ENCODE data around the gene BAHD1.

The BAHD1 gene

GRCh38 chr15:40430271-40430805 is 10.4 kb upstream of the BAHD1 start:
- TF ChIP-seq, protein P1, sequence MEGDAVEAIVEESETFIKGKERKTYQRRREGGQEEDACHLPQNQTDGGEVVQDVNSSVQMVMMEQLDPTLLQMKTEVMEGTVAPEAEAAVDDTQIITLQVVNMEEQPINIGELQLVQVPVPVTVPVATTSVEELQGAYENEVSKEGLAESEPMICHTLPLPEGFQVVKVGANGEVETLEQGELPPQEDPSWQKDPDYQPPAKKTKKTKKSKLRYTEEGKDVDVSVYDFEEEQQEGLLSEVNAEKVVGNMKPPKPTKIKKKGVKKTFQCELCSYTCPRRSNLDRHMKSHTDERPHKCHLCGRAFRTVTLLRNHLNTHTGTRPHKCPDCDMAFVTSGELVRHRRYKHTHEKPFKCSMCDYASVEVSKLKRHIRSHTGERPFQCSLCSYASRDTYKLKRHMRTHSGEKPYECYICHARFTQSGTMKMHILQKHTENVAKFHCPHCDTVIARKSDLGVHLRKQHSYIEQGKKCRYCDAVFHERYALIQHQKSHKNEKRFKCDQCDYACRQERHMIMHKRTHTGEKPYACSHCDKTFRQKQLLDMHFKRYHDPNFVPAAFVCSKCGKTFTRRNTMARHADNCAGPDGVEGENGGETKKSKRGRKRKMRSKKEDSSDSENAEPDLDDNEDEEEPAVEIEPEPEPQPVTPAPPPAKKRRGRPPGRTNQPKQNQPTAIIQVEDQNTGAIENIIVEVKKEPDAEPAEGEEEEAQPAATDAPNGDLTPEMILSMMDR (IDR thresholded peaks at IDR 0.05; ENCODE audit: low read depth, low read length, missing control alignments), result no peak
- no peak overlapping the region for H3K4me3 ChIP-seq (ENCODE audit: low read depth, low read length)
- DNase-seq (ENCODE audit: low read depth), result no peak

GRCh38 chr15:40435023-40435709 is 5.6 kb upstream of the BAHD1 start:
- H3K4me3 ChIP-seq (ENCODE audit: low read depth, low read length), result no peak overlapping the region
- TF ChIP-seq, protein P1 (IDR thresholded peaks at IDR 0.05; ENCODE audit: low read depth, low read length, missing control alignments), result no peak
- DNase-seq (ENCODE audit: low read depth), result no peak

GRCh38 chr15:40435710-40436089 is 5.1 kb upstream of the BAHD1 start:
- TF ChIP-seq, protein P1 (IDR thresholded peaks at IDR 0.05; ENCODE audit: low read depth, low read length, missing control alignments), result no peak
- no peak overlapping the region for H3K4me3 ChIP-seq (ENCODE audit: low read depth, low read length)
- DNase-seq (ENCODE audit: low read depth), result no peak

DNA sequence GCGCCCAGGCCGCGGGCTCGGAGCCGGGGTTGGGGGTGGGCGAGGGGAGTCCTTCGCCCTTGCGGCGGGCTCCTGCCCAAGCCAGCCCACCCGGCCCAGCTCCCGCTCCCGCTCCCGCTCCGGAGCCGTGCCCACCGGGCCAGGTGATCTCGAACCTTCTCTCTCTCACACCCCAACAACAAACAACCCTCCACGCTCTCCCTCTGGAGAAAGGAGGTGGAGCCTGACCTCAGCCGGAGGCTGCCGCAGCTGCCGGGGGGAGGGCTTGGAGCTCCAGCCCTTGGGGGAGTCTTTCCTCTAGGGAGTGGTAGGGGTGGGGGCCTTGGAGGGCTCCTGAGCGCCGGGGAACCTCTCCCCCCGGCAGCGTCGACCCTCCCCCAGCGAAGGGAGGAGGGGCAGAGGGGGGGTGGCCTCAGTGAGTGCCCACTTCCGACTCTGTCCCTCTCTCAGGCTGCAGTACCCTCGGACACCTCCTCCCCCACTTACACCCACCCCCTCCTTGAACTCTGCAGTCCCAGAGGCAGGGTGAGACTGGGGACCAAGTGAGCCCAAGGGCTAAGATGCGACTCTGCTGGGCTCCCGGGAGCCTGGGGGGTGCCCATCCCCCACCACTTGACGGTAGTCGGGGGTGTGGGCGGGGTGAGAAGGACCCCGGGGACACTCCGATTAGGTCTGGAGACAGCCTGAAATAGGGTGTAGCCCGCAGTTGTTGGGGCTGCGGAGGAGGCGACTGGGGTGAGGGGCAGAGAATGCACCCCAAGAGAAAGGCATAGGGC is 4.4 kb upstream of the BAHD1 start:
- DNase-seq (ENCODE audit: low read depth), result no peak
- TF ChIP-seq, protein P1 (IDR thresholded peaks at IDR 0.05; ENCODE audit: low read depth, low read length, missing control alignments), result no peak
- no peak overlapping the region for H3K4me3 ChIP-seq (ENCODE audit: low read depth, low read length)

DNA sequence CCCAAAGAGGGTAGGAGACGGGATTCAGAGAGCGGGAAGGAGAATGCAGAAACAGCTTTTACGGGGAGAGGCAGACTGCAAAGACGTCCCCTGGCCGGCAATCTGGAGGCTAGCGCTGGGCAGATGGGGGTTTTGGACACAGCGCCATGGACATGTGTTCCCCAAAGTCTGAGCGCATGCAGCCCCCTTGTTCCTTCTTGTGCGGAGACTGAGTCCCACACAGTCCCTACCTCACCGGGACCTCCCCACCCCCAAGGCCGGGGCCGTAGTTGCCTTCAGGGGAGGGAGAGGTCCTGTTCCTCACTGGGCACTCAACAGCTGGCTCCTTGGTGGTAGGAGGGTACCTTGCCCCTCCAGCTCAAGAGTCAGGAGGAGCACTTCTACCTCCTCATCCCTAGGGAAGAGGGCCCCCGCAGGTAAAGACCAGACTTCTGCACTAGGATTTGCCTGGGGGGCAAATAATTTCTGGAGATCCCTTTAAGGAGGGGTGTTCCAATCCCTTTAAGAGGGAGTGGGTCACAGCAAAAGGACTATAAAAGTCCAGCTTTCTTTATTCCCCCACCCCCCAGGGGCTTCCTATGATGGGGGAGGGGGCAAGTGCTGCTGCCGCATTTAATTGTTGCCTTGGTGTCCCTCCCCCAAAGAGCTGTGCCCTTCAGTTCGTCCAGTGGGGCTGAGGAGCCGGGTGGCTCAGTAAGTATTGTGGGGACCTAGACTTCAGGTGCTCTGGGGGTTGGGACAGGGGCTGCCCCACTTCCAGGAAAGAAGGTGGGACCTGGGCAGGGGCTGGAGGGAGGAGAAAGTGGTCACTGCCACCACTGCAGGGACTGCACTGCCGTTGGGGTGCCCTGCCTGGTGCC is 3.6 kb upstream of the BAHD1 start:
- TF ChIP-seq, protein P1 (IDR thresholded peaks at IDR 0.05; ENCODE audit: low read depth, low read length, missing control alignments), result no peak
- H3K4me3 ChIP-seq (ENCODE audit: low read depth, low read length), result no peak overlapping the region
- DNase-seq (ENCODE audit: low read depth), result no peak

DNA sequence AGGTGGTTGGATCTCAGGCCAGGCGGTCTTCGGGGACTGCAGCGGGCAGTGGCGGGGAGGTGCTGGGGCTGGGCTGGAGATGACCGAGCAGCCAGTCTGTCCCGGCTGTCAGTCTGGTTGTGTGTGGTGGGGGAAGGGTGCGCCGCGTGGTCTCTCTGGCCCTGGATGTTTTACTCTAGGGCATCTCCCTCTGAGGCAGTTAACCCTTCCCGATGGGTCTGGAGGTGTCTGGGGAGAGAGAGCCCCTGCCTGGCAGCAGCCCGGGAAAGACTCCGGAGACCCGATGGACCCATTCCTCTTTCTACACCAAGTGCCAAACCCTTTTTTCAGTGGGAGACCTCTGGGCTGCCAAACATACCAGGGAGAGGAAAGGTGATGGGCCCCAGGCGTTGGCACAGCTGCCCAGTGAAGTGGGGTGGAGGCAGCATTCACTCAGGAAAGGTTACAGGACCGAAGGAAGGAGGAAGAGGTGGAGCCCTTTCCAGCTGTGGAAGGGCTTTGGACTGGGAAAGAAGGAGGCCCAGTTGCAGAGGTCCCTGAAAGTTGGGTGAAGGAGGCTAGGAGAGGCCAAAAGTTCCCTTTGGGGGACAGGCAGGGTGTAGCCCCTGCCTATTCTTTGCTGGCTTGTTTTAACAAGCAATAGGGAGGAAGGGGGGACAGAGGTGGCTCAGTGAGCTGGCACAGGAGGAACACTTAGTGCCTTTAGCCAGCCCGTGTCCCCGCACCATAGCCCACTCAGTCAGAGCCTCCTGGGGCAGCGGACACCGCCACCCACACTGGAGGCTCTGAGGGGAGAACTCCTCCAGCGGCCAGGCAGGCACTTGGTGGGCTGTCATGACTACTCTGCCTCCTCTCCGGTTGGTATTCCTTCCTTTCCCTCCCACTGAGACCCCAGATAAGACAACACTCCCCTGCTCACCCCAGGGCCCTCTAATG is 2.7 kb upstream of the BAHD1 start:
- DNase-seq (ENCODE audit: low read depth), result no peak
- TF ChIP-seq, protein P1 (IDR thresholded peaks at IDR 0.05; ENCODE audit: low read depth, low read length, missing control alignments), result no peak
- H3K4me3 ChIP-seq (ENCODE audit: low read depth, low read length), result no peak overlapping the region
